Endodermal cell (in vitro differentiated cells): ENCODE data around the gene ZCCHC4. TPM values are rescaled to one million over a fixed set of nuclear protein-coding genes. Genes with fewer than 3 reads are reported as not detected.

Experiments used
- DNase-seq: peaks from one replicate; pipeline ENCODE4 v3.0.0-alpha.2; 2017
- H3K27ac ChIP-seq: 2 replicates; pipeline ENCODE4 v1.5.1; 2013; ENCODE audit warnings: mild to moderate bottlenecking, low read depth, low read length, moderate library complexity
- H3K27me3 ChIP-seq: 2 replicates; pipeline ENCODE4 v1.6.1; 2013; ENCODE audit warnings: mild to moderate bottlenecking, low read length, moderate library complexity; ENCODE audit not compliant: insufficient read depth, control insufficient read depth, poor library complexity, severe bottlenecking
- H3K36me3 ChIP-seq: 2 replicates; pipeline ENCODE4 v1.7.0; 2013; ENCODE audit warnings: mild to moderate bottlenecking, low read length, moderate library complexity; ENCODE audit not compliant: control insufficient read depth, insufficient read depth
- H3K4me1 ChIP-seq: one replicate; pipeline ENCODE4 v1.7.0; 2013; ENCODE audit warnings: low read length; ENCODE audit not compliant: control insufficient read depth, insufficient read depth
- H3K4me3 ChIP-seq: 2 replicates; pipeline ENCODE4 v1.5.1; 2013; ENCODE audit warnings: mild to moderate bottlenecking, low read length, moderate library complexity
- H3K9ac ChIP-seq: 2 replicates; pipeline ENCODE4 v1.6.1; 2013; ENCODE audit warnings: mild to moderate bottlenecking, low read length, moderate library complexity; ENCODE audit not compliant: poor library complexity, severe bottlenecking; ENCODE audit errors: extremely low read depth
- H3K9me3 ChIP-seq: 2 replicates; pipeline ENCODE4 v1.6.1; 2013; ENCODE audit warnings: mild to moderate bottlenecking, low read length, moderate library complexity; ENCODE audit not compliant: control insufficient read depth
- H3K27ac Mint-ChIP-seq: 2 replicates; pipeline ENCODE4 v1.8.0; 2020; ENCODE audit warnings: mixed read lengths
- H3K27me3 Mint-ChIP-seq: 2 replicates; pipeline ENCODE4 v1.8.0; 2021; ENCODE audit warnings: mild to moderate bottlenecking, mixed read lengths; ENCODE audit not compliant: insufficient read depth
- H3K36me3 Mint-ChIP-seq: 2 replicates; pipeline ENCODE4 v1.8.0; 2020; ENCODE audit warnings: low read depth, mixed read lengths
- H3K4me1 Mint-ChIP-seq: 2 replicates; pipeline ENCODE4 v1.8.0; 2020; ENCODE audit warnings: mixed read lengths
- H3K4me3 Mint-ChIP-seq: 2 replicates; pipeline ENCODE4 v1.8.0; 2020; ENCODE audit warnings: mild to moderate bottlenecking, moderate library complexity, mixed read lengths
- H3K9me3 Mint-ChIP-seq: 2 replicates; pipeline ENCODE4 v1.8.0; 2020; ENCODE audit warnings: mild to moderate bottlenecking, mixed read lengths
- WGBS, 2 experiments: methylation state at CpG; one replicate each; pipeline versions ENCODE4 v1.1.5 to v1.1.7; 2013; ENCODE audit warnings: missing lambda C conversion rate in 2 of 2, mixed read lengths in 1 of 2; ENCODE audit not compliant: insufficient coverage in 1 of 2, insufficient read length in 1 of 2; 5-methylcytosine and 5-hydroxymethylcytosine counted together
- total RNA-seq, 2 donors: library from RNA; stranded (reverse); fragmentation: NEBNext Ultra II Directional in 1 of 2; extraction: Animal tissue kit (Norgen Biotek cat#: 25700) in 1 of 2; gene quantifications; 2 replicates in 1 of 2; 3 replicates in 1 of 2; pipeline ENCODE4 v1.2.1, GENCODE V29; 2021
- TF ChIP-seq, protein P1 (sequence below): fragments of 200-600 bp; sonication (generic); conservative IDR thresholded peaks from 2 replicates; pipeline ENCODE4 v1.5.0; 2021; ENCODE audit warnings: antibody characterized with exemption, mild to moderate bottlenecking

The ZCCHC4 gene
- total RNA-seq, 2 donors from 2014 or later = 11.1 to 19.7 TPM

DNA sequence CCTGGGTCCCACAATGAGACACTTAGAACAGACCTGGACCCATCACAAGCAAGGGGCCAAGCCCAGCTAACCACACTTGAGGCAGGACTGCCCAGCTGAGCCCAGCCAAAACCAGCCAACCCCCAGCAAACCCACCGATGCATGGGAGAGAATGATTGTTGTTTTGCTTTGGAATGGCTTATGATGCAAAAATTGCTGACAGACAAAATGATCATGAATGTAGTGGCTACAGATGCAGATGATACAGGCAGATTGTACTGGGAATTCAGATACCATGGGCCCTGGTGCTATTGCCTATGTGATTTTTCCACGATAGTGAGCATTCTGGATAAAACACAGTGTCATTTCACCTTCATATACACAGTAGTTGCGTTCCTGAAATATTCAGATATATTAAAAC is 9.0 kb upstream of the ZCCHC4 start:
- H3K4me1 ChIP-seq = peaks cover 3% of the 10 kb centered on the region
- no peak overlapping the region for H3K27ac ChIP-seq
- no peak overlapping the region for H3K9ac ChIP-seq
- H3K9me3 ChIP-seq = no peaks in the 10 kb centered on the region
- Mint-ChIP-seq H3K4me1 (peaks cover 11% of the 10 kb centered on the region), H3K9me3 (no peaks in the 10 kb centered on the region), H3K27ac (no peak overlapping the region), H3K27me3 (no peaks in the 10 kb centered on the region), H3K36me3 (no peaks in the 10 kb centered on the region), H3K4me3 (no peak overlapping the region)
- DNase-seq = no peak
- 80 to 87% methylated on average over 1 to 3 of the region's 3 CpGs for WGBS, 2 experiments
- H3K4me3 ChIP-seq = no peak overlapping the region
- H3K36me3 ChIP-seq = no peaks in the 10 kb centered on the region
- TF ChIP-seq, protein P1, sequence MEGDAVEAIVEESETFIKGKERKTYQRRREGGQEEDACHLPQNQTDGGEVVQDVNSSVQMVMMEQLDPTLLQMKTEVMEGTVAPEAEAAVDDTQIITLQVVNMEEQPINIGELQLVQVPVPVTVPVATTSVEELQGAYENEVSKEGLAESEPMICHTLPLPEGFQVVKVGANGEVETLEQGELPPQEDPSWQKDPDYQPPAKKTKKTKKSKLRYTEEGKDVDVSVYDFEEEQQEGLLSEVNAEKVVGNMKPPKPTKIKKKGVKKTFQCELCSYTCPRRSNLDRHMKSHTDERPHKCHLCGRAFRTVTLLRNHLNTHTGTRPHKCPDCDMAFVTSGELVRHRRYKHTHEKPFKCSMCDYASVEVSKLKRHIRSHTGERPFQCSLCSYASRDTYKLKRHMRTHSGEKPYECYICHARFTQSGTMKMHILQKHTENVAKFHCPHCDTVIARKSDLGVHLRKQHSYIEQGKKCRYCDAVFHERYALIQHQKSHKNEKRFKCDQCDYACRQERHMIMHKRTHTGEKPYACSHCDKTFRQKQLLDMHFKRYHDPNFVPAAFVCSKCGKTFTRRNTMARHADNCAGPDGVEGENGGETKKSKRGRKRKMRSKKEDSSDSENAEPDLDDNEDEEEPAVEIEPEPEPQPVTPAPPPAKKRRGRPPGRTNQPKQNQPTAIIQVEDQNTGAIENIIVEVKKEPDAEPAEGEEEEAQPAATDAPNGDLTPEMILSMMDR = no peak
- no peaks in the 10 kb centered on the region for H3K27me3 ChIP-seq

DNA sequence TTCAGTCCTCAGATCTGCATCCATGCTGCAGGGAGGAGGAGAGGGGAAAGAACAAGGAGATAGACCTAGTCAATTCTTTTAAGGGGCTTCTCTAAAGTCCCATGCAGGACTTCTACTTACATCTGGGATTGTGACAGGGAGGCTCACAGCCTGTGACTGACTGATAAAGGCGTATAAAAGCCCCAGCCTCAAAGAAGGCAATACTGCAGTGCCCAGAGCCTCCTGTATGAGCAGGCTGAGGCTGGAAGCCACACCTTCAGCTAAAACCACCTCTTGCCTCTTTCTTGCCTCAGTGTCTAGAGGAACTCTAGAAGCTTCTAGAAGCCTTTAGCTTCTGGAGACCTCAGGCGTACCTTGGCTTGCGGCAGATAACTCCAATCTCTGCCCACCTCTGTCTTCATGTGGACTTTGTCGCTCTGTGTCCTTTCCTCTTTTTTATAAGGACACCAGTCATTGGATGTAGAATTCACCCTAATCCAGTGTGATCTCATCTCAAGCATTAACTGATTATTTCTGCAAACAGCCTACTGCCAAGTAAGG is 6.0 kb upstream of the ZCCHC4 start:
- Histone ChIP-seq H3K27me3 (no peaks in the 10 kb centered on the region), H3K9me3 (no peaks in the 10 kb centered on the region), H3K27ac (no peak overlapping the region), H3K4me1 (no peaks in the 10 kb centered on the region), H3K9ac (no peak overlapping the region), H3K36me3 (no peaks in the 10 kb centered on the region), H3K4me3 (no peak overlapping the region)
- Mint-ChIP-seq H3K27ac (no peak overlapping the region), H3K4me1 (peaks cover 2% of the 10 kb centered on the region), H3K27me3 (peaks cover 1% of the 10 kb centered on the region), H3K9me3 (no peaks in the 10 kb centered on the region), H3K36me3 (no peaks in the 10 kb centered on the region), H3K4me3 (no peak overlapping the region)
- TF ChIP-seq, protein P1 = no peak
- DNase-seq = no peak
- 79 to 81% methylated on average over 4 of the region's 4 CpGs for WGBS, 2 experiments

DNA sequence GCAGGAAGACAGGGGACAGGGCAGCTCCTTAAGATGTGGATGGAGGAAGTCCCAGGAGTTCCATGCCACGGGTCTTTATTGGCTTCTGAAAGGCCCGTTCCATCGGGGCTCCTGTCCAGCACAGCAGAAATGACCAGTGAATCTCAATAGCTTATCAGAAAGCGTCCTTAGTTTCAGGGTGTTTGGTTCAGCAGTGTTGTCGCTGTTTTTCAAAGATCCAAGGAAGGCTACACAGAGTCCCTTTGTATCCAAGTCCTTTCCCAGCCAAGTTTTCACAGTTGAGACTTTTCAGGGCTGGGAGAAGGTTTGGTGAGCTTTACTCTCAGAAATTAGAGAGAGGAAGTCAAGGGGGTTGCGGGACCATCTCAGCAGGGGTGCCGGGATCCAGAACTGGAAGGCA is 5.0 kb upstream of the ZCCHC4 start:
- peak overlapping the region; percentile 58 for H3K27ac Mint-ChIP-seq
- Histone ChIP-seq H3K4me3 (no peak overlapping the region), H3K36me3 (no peaks in the 10 kb centered on the region), H3K27ac (no peak overlapping the region), H3K9me3 (peaks cover 6% of the 10 kb centered on the region), H3K4me1 (no peaks in the 10 kb centered on the region), H3K9ac (no peak overlapping the region), H3K27me3 (no peaks in the 10 kb centered on the region)
- no peak overlapping the region for H3K4me3 Mint-ChIP-seq
- peaks cover 1% of the 10 kb centered on the region for H3K27me3 Mint-ChIP-seq
- DNase-seq = no peak
- no peaks in the 10 kb centered on the region for H3K36me3 Mint-ChIP-seq
- 88 to 90% methylated on average over 7 of the region's 7 CpGs for WGBS, 2 experiments
- peaks cover 4% of the 10 kb centered on the region for H3K9me3 Mint-ChIP-seq
- H3K4me1 Mint-ChIP-seq = peaks cover 2% of the 10 kb centered on the region
- TF ChIP-seq, protein P1 = no peak
